H1 (cell line): ENCODE data around the gene RYR3. TPM values are rescaled to one million over a fixed set of nuclear protein-coding genes. Genes with fewer than 3 reads are reported as not detected.

ENCODE experiments used
- ASH2L ChIP-seq: fragments of 200-600, 300-600 bp; sonication (generic); IDR thresholded peaks from one replicate; pipeline ENCODE4 v1.7.1; 2017; ENCODE audit warnings: low read length
- EP300 ChIP-seq, 2 experiments: IDR thresholded peaks; 1 replicate in 1 of 2; 2 replicates in 1 of 2; pipeline ENCODE4 v1.6.1; 2011 to 2012; ENCODE audit warnings: low read depth in 2 of 2, low read length in 2 of 2, mild to moderate bottlenecking in 2 of 2, borderline replicate concordance in 1 of 2, inconsistent platforms in 1 of 2, moderate library complexity in 1 of 2
- GABPA ChIP-seq: IDR thresholded peaks from 2 replicates; pipeline ENCODE4 v1.6.1; 2011; ENCODE audit warnings: mild to moderate bottlenecking, low read length, moderate library complexity, borderline replicate concordance; ENCODE audit not compliant: insufficient read depth
- POLR2A ChIP-seq, 2 experiments: IDR thresholded peaks; 1 replicate in 1 of 2; 2 replicates in 1 of 2; pipeline ENCODE4 v1.6.1; 2011; ENCODE audit warnings: low read depth in 2 of 2, low read length in 2 of 2, mild to moderate bottlenecking in 2 of 2; ENCODE audit errors: control extremely low read depth in 1 of 2
- TAF7 ChIP-seq: optimal IDR thresholded peaks from 2 replicates; pipeline ENCODE3; 2011; ENCODE audit warnings: low read depth, mild to moderate bottlenecking, inconsistent platforms, low read length, moderate library complexity, borderline replicate concordance
- TCF12 ChIP-seq: IDR thresholded peaks from 2 replicates; pipeline ENCODE4 v1.6.1; 2011; ENCODE audit warnings: low read depth, mild to moderate bottlenecking, low read length
- polyA plus RNA-seq, 7 experiments: library from polyadenylated mRNA; depleted of rRNA in 3 of 7; stranded (reverse) in 5 of 7; unstranded in 2 of 7; fragments of >200 nt in 5 of 7; fragments of 200-250 nt in 2 of 7; gene quantifications; 1 replicate in 5 of 7; 2 replicates in 1 of 7; 4 replicates in 1 of 7; pipeline versions ENCODE4 v1.2.1 to v1.2.3, GENCODE V29; 2011 to 2013; ENCODE audit warnings: missing spikeins in 2 of 7, mixed read lengths in 2 of 7
- total RNA-seq: library from RNA; stranded (reverse); fragmentation: NEBNext Ultra II Directional; extraction: Animal tissue kit (Norgen Biotek cat#: 25700); gene quantifications from 2 replicates; pipeline ENCODE4 v1.2.1, GENCODE V29; 2021

Gene RYR3
- total and polyA plus RNA-seq, 2 of the 8 experiments (the other 6 are each of a cell fraction or from before 2014, with no cell fraction given) = 0.33 to 3.4 TPM

GRCh38 chr15:33296856-33297255, 13.9 kb upstream of the RYR3 start (continued):
- TF ChIP-seq EP300 (IDR thresholded peaks at IDR 0.05; ENCODE audit: borderline replicate concordance in 1 of 2, low read depth in 2 of 2, low read length in 2 of 2) = no peak
- TF ChIP-seq GABPA = no peak
- TF ChIP-seq TCF12 = no peak
- TF ChIP-seq TAF7 = no peak
- no peak for TF ChIP-seq POLR2A (IDR thresholded peaks at IDR 0.05; ENCODE audit: control extremely low read depth in 1 of 2, low read depth in 2 of 2, low read length in 2 of 2)
- no peak for TF ChIP-seq ASH2L
